Mucosa of descending colon (tissue), 3 donors: Measurements from ENCODE around the gene CENPX. TPM values are rescaled to one million over a fixed set of nuclear protein-coding genes. Genes with fewer than 3 reads are reported as not detected.

ENCODE experiments used
- ATAC-seq: fragments of 200-7000 bp; cut with Tn5 transposase; one replicate; pipeline ENCODE4 v1.9.1; 2020; ENCODE audit warnings: mild to moderate bottlenecking, moderate library complexity
- DNase-seq, 3 donors: peaks; one replicate each; pipeline ENCODE4 v3.0.0-alpha.2; 2020
- H3K36me3 ChIP-seq: fragments of 200-600 bp; one replicate; pipeline ENCODE4 v1.8.0; 2021; ENCODE audit warnings: low read depth, mild to moderate bottlenecking
- H3K4me1 ChIP-seq: fragments of 200-600 bp; one replicate; pipeline ENCODE4 v1.8.0; 2021; ENCODE audit warnings: low read depth, mild to moderate bottlenecking
- H3K4me3 ChIP-seq: fragments of 200-600 bp; one replicate; pipeline ENCODE4 v1.8.0; 2021; ENCODE audit warnings: mild to moderate bottlenecking
- H3K9me3 ChIP-seq: fragments of 200-600 bp; one replicate; pipeline ENCODE4 v1.8.0; 2021; ENCODE audit warnings: mild to moderate bottlenecking
- intact Hi-C, 2 donors: fragments of 100-400 bp; cut with DNase I in 1 of 2; cut with micrococcal nuclease in 1 of 2; formaldehyde crosslinking; loops; one replicate each; pipeline versions ENCODE4 v1.11.0 to v1.11.1; 2022; cut with DNase I, micrococcal nuclease
- total RNA-seq, 3 donors: library from RNA; stranded (reverse); fragmentation: NEBNext Ultra II Directional in 2 of 3; extraction: Animal tissue kit (Norgen Biotek cat#: 25700) in 2 of 3; gene quantifications; one replicate each; pipeline versions ENCODE4 v1.2.1 to v1.2.4, GENCODE V29; 2021 to 2023
- TF ChIP-seq, protein P1 (sequence below): fragments of 200-600 bp; IDR thresholded peaks from one replicate; pipeline ENCODE4 v1.8.0; 2022; ENCODE audit warnings: antibody characterized with exemption, mild to moderate bottlenecking
- donor health status: DM: no; HTN: no; CAD: no; lungs with moderate emphysema.
- donor health status: DM: no; HTN: no; CAD: no.
- donor health status: DM: no; HTN: yes; CAD: no.

Gene CENPX
- total RNA-seq, 3 donors from 2014 or later, result 76.3 to 114 (median 81.3) TPM

- TF ChIP-seq, protein P1, sequence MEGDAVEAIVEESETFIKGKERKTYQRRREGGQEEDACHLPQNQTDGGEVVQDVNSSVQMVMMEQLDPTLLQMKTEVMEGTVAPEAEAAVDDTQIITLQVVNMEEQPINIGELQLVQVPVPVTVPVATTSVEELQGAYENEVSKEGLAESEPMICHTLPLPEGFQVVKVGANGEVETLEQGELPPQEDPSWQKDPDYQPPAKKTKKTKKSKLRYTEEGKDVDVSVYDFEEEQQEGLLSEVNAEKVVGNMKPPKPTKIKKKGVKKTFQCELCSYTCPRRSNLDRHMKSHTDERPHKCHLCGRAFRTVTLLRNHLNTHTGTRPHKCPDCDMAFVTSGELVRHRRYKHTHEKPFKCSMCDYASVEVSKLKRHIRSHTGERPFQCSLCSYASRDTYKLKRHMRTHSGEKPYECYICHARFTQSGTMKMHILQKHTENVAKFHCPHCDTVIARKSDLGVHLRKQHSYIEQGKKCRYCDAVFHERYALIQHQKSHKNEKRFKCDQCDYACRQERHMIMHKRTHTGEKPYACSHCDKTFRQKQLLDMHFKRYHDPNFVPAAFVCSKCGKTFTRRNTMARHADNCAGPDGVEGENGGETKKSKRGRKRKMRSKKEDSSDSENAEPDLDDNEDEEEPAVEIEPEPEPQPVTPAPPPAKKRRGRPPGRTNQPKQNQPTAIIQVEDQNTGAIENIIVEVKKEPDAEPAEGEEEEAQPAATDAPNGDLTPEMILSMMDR, result peak; percentile 87
- ATAC-seq (peak; percentile 94), DNase-seq (peak; percentile 78 to 92 (median 92))
- no peaks in the 10 kb centered on the region for H3K9me3 ChIP-seq
- H3K36me3 ChIP-seq, result no peaks in the 10 kb centered on the region
- H3K4me1 ChIP-seq, result peaks cover 12% of the 10 kb centered on the region
- intact Hi-C loops, result loop anchor here (5.0 to 10.0 kb wide), 2 partner anchors 122 to 124 kb away; no protein-coding TSS in a partner anchor
- no peak overlapping the region for H3K4me3 ChIP-seq
Observed at GRCh38 chr17:82030470-82031302, 8.0 kb upstream of the CENPX start.

DNA sequence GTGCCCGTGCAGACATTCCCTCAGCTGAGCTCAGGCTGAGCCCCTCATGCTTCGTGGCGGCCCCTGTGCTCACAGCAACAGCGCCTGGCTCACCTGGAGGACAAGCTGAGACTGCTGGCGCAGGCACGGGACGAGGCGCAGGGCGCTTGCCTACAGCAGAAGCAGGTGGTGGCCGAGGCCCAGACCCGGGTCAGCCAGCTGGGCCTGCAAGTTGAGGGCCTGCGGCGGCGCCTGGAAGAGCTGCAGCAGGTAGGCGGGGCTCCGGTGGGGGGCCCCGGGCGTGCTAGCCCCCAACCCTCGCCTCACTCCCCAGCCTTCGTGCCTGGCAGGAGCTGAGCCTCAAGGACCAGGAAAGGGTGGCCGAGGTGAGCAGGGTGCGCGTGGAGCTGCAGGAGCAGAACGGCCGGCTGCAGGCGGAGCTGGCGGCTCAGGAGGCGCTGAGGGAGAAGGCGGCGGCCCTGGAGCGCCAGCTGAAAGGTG lies 7.4 kb upstream of the CENPX start:
- TF ChIP-seq, protein P1, result no peak
- ATAC-seq (peak; percentile 4), DNase-seq (no peak)
- no peaks in the 10 kb centered on the region for H3K9me3 ChIP-seq
- H3K4me1 ChIP-seq, result peaks cover 12% of the 10 kb centered on the region
- H3K4me3 ChIP-seq, result no peak overlapping the region
- H3K36me3 ChIP-seq, result no peaks in the 10 kb centered on the region
- intact Hi-C loops, result loop anchor here (5.0 to 10.0 kb wide), 2 partner anchors 122 to 125 kb away; no protein-coding TSS in a partner anchor

DNA sequence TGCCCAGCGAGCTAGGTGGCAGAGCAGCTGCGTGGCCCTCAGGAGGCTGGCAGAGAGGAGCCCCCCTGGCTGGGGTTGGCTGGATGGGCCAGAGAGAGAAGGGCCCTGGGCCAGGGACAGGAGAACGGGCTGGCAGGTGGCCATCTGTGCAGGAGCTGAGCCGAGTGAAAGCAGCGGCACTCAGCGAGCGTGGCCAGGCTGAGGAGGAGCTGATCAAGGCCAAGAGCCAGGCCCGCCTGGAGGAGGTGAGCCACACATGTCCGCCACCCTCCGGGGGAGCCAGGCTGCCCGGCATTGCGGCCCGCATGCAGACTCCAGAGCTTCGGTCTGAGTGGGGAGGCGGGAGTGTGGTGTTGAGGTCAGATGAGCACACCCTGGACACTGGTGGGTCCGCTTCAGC lies 6.7 kb upstream of the CENPX start:
- ATAC-seq, result no peak
- Histone ChIP-seq H3K36me3 (no peaks in the 10 kb centered on the region), H3K4me1 (peaks cover 12% of the 10 kb centered on the region), H3K9me3 (no peaks in the 10 kb centered on the region), H3K4me3 (no peak overlapping the region)
- intact Hi-C loops, result no loop called here
- no peak for DNase-seq
- TF ChIP-seq, protein P1, result no peak

DNA sequence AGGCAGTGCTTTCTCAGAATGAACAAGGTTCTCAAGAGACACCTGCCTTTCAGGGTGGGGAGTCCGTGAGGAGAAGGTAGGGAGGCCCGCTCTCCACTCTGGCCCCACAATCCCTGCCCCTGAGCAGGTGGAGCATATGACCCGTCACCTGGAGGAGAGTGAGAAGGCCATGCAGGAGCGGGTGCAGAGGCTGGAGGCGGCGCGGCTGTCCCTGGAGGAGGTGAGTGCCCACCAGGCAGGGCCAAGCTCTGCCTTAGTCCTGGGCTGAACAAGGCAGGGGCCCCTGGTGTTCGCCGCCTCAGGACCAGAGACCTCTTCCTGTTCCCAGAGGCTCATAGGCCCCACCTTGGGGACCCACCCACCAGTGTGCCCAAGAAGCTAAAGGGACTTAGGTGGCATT lies 6.3 kb upstream of the CENPX start:
- Histone ChIP-seq H3K4me3 (no peak overlapping the region), H3K4me1 (peaks cover 16% of the 10 kb centered on the region), H3K36me3 (no peaks in the 10 kb centered on the region), H3K9me3 (no peaks in the 10 kb centered on the region)
- DNase-seq (no peak), ATAC-seq (no peak)
- intact Hi-C loops, result no loop called here
- TF ChIP-seq, protein P1, result no peak

DNA sequence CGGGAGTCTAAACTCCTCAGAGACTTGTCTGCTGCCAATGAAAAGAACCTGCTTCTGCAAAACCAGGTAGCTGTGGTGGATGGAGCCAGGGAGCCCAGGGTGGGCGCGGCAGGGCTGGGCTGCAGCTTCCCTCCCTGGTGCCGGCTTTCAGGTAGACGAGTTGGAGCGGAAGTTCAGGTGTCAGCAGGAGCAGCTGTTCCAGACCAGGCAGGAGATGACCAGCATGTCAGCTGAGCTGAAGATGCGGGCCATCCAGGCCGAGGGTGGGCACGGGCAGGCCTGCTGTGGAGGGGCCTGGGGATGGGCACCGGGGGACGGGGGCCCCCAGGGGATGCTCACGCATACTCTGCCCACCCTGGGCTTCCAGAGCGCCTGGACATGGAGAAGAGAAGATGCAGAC lies 5.6 kb upstream of the CENPX start:
- TF ChIP-seq, protein P1, result no peak
- Histone ChIP-seq H3K4me3 (no peak overlapping the region), H3K4me1 (peaks cover 20% of the 10 kb centered on the region), H3K9me3 (no peaks in the 10 kb centered on the region), H3K36me3 (no peaks in the 10 kb centered on the region)
- ATAC-seq (no peak), DNase-seq (no peak)
- intact Hi-C loops, result no loop called here
